HCT116 (cell line): Measurements from ENCODE around the gene ANO6.

Source experiments
- ATF3 ChIP-seq: IDR thresholded peaks from 2 replicates; pipeline ENCODE4 v1.6.1; 2012
- CBX3 ChIP-seq: IDR thresholded peaks from 2 replicates; pipeline ENCODE4 v1.6.1; 2012; ENCODE audit warnings: low read depth
- CEBPB ChIP-seq: IDR thresholded peaks from 2 replicates; pipeline ENCODE4 v1.6.1; 2012; ENCODE audit warnings: low read depth
- EZH2 ChIP-seq: fragments of 200-600 bp; sonication (generic); IDR thresholded peaks from 2 replicates; pipeline ENCODE4 v1.6.1; 2017; ENCODE audit warnings: antibody characterized with exemption, mixed run types
- JUND ChIP-seq: IDR thresholded peaks from 2 replicates; pipeline ENCODE4 v1.6.1; 2012
- POLR2A ChIP-seq: IDR thresholded peaks from 2 replicates; pipeline ENCODE4 v1.7.0; 2011; ENCODE audit warnings: borderline replicate concordance; ENCODE audit not compliant: insufficient read depth, insufficient read length; ENCODE audit errors: extremely low read depth
- RAD21 ChIP-seq: IDR thresholded peaks from 2 replicates; pipeline ENCODE4 v1.6.1; 2012; ENCODE audit warnings: low read depth, mild to moderate bottlenecking
- SP1 ChIP-seq: IDR thresholded peaks from 2 replicates; pipeline ENCODE4 v1.6.1; 2012; ENCODE audit warnings: low read depth
- TF ChIP-seq, protein P1 (sequence below), 3 experiments: fragments of 200-600 bp in 1 of 3; sonication (generic) in 1 of 3; IDR thresholded peaks in 2 of 3; conservative IDR thresholded peaks in 1 of 3; 2 replicates each; pipeline ENCODE4 v1.5.1; 2012 to 2017; ENCODE audit warnings: low read depth in 2 of 3, low read length in 2 of 3, antibody characterized with exemption in 1 of 3, borderline replicate concordance in 1 of 3, control low read depth in 1 of 3, mild to moderate bottlenecking in 1 of 3, mixed read lengths in 1 of 3, mixed run types in 1 of 3, moderate library complexity in 1 of 3; ENCODE audit not compliant: insufficient read depth in 1 of 3
- TF ChIP-seq, protein P2 (sequence below): IDR thresholded peaks from 2 replicates; pipeline ENCODE4 v1.6.1; 2012; ENCODE audit warnings: low read depth

GRCh38 chr12:45458238-45458637 is 242.3 kb downstream of the ANO6 start:
- TF ChIP-seq, protein P1, sequence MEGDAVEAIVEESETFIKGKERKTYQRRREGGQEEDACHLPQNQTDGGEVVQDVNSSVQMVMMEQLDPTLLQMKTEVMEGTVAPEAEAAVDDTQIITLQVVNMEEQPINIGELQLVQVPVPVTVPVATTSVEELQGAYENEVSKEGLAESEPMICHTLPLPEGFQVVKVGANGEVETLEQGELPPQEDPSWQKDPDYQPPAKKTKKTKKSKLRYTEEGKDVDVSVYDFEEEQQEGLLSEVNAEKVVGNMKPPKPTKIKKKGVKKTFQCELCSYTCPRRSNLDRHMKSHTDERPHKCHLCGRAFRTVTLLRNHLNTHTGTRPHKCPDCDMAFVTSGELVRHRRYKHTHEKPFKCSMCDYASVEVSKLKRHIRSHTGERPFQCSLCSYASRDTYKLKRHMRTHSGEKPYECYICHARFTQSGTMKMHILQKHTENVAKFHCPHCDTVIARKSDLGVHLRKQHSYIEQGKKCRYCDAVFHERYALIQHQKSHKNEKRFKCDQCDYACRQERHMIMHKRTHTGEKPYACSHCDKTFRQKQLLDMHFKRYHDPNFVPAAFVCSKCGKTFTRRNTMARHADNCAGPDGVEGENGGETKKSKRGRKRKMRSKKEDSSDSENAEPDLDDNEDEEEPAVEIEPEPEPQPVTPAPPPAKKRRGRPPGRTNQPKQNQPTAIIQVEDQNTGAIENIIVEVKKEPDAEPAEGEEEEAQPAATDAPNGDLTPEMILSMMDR (IDR thresholded peaks at IDR 0.05 in 2 of 3, conservative IDR thresholded peaks at IDR 0.05 in 1 of 3; ENCODE audit: borderline replicate concordance in 1 of 3, insufficient read depth in 1 of 3, low read depth in 2 of 3, low read length in 2 of 3): no peak
- TF ChIP-seq CEBPB: no peak
- no peak for TF ChIP-seq SP1
- TF ChIP-seq, protein P2, sequence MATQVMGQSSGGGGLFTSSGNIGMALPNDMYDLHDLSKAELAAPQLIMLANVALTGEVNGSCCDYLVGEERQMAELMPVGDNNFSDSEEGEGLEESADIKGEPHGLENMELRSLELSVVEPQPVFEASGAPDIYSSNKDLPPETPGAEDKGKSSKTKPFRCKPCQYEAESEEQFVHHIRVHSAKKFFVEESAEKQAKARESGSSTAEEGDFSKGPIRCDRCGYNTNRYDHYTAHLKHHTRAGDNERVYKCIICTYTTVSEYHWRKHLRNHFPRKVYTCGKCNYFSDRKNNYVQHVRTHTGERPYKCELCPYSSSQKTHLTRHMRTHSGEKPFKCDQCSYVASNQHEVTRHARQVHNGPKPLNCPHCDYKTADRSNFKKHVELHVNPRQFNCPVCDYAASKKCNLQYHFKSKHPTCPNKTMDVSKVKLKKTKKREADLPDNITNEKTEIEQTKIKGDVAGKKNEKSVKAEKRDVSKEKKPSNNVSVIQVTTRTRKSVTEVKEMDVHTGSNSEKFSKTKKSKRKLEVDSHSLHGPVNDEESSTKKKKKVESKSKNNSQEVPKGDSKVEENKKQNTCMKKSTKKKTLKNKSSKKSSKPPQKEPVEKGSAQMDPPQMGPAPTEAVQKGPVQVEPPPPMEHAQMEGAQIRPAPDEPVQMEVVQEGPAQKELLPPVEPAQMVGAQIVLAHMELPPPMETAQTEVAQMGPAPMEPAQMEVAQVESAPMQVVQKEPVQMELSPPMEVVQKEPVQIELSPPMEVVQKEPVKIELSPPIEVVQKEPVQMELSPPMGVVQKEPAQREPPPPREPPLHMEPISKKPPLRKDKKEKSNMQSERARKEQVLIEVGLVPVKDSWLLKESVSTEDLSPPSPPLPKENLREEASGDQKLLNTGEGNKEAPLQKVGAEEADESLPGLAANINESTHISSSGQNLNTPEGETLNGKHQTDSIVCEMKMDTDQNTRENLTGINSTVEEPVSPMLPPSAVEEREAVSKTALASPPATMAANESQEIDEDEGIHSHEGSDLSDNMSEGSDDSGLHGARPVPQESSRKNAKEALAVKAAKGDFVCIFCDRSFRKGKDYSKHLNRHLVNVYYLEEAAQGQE: no peak
- TF ChIP-seq ATF3: no peak
- TF ChIP-seq JUND: no peak
- no peak for TF ChIP-seq POLR2A
- TF ChIP-seq EZH2: no peak
- no peak for TF ChIP-seq RAD21
- TF ChIP-seq CBX3: no peak
